ENCODE data around the gene GGTA1. TPM values are rescaled to one million over a fixed set of nuclear protein-coding genes. Genes with fewer than 3 reads are reported as not detected.

GGTA1 gene
- total RNA-seq, 1 donor from 2014 or later = 2.6 TPM

DNA sequence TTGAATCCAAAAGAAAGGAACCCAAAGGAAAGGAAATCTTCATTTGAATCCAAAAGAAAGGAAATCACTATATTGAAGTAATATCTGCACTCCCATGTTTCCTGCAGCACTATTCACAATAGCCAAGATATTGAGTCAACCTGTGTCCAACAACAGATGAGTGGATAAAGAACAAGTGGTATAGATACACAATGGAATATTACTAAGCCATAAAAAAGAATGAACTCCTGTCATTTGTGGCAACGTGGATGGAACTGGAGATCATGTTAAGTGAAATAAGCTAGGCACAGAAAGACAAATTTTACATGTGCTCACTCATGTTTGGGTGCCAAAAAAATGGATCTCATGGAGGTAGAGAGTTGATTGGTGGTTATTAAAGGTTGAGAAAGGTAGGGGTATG is 71.7 kb downstream of the GGTA1 start:
- Histone ChIP-seq H3K27me3 (no peaks in the 10 kb centered on the region), H3K27ac (no peak overlapping the region), H3K36me3 (no peaks in the 10 kb centered on the region), H3K4me1 (no peaks in the 10 kb centered on the region), H3K4me3 (no peak overlapping the region), H3K9me3 (no peaks in the 10 kb centered on the region)
- TF ChIP-seq, protein P1, sequence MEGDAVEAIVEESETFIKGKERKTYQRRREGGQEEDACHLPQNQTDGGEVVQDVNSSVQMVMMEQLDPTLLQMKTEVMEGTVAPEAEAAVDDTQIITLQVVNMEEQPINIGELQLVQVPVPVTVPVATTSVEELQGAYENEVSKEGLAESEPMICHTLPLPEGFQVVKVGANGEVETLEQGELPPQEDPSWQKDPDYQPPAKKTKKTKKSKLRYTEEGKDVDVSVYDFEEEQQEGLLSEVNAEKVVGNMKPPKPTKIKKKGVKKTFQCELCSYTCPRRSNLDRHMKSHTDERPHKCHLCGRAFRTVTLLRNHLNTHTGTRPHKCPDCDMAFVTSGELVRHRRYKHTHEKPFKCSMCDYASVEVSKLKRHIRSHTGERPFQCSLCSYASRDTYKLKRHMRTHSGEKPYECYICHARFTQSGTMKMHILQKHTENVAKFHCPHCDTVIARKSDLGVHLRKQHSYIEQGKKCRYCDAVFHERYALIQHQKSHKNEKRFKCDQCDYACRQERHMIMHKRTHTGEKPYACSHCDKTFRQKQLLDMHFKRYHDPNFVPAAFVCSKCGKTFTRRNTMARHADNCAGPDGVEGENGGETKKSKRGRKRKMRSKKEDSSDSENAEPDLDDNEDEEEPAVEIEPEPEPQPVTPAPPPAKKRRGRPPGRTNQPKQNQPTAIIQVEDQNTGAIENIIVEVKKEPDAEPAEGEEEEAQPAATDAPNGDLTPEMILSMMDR (IDR thresholded peaks at IDR 0.05) = no peak
- intact Hi-C loops (cut with DNase I) = no loop called here
- no peak for DNase-seq (ENCODE audit: low spot score in 2 of 2)

DNA sequence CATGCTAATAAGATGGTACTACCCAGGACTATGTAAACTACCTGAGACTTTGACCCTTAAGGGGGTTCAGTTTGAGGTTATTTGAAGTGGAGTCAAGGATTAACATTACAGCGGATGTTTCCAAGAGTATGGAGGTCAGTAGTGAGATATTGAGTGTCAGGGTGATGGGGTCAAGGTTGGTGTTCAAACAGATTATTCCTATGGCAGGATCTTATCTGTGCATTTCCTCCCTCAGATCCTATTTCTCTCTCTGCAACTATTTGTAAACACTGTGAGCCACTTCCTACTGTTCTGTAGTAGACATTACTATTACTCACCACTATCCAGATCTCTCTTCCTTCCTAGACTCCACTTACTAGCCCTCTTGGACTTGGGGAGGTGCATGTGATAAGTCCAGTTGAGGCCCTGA is 75.6 kb downstream of the GGTA1 start:
- TF ChIP-seq, protein P1 (IDR thresholded peaks at IDR 0.05) = no peak
- H3K27ac ChIP-seq = no peak overlapping the region
- H3K4me3 ChIP-seq = no peak overlapping the region
- no peak for DNase-seq (ENCODE audit: low spot score in 2 of 2)
- no peaks in the 10 kb centered on the region for H3K9me3 ChIP-seq
- intact Hi-C loops (cut with DNase I) = no loop called here
- H3K27me3 ChIP-seq = no peaks in the 10 kb centered on the region
- H3K4me1 ChIP-seq = no peaks in the 10 kb centered on the region
- no peaks in the 10 kb centered on the region for H3K36me3 ChIP-seq

DNA sequence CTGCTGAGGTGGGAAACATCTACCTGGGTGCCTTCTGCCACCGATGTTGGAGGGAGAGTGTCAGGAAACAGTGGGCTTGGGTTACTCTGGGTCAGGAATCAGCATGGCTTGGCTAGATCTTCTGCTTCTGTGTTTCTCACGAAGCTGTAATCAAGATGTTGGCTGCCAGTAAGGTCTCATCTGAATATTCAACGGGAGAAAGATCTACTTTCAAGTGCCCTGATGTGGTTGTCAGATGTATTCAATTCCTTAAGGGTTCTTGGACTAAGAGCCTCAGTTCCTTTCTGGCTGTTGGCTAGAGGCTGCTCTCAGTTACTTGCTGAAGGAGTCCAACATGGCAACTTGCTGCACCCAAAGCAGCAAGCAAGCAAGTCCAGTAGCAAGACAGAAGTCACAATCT is 87.7 kb downstream of the GGTA1 start:
- H3K4me1 ChIP-seq = no peaks in the 10 kb centered on the region
- H3K9me3 ChIP-seq = no peaks in the 10 kb centered on the region
- DNase-seq (ENCODE audit: low spot score in 2 of 2) = no peak
- H3K27me3 ChIP-seq = no peaks in the 10 kb centered on the region
- TF ChIP-seq, protein P1 (IDR thresholded peaks at IDR 0.05) = no peak
- H3K36me3 ChIP-seq = no peaks in the 10 kb centered on the region
- H3K27ac ChIP-seq = no peak overlapping the region
- H3K4me3 ChIP-seq = no peak overlapping the region
- intact Hi-C loops (cut with DNase I) = no loop called here

GRCh38 chr9:121405899-121406298 is 93.7 kb downstream of the GGTA1 start:
- H3K4me3 ChIP-seq = no peak overlapping the region
- no peak overlapping the region for H3K27ac ChIP-seq
- TF ChIP-seq, protein P1 (IDR thresholded peaks at IDR 0.05) = no peak
- intact Hi-C loops (cut with DNase I) = loop anchor here (10.0 kb wide), 1 partner anchor 421 kb away; no protein-coding TSS in a partner anchor
- no peaks in the 10 kb centered on the region for H3K36me3 ChIP-seq
- DNase-seq (ENCODE audit: low spot score in 2 of 2) = no peak
- no peaks in the 10 kb centered on the region for H3K9me3 ChIP-seq
- no peaks in the 10 kb centered on the region for H3K27me3 ChIP-seq
- no peaks in the 10 kb centered on the region for H3K4me1 ChIP-seq

Other genes with a start within 250 kb of the GGTA1 start
- 3,012 TPM for gene GSN, start 231.7 kb downstream of the GGTA1 start, total RNA-seq
- 306 TPM for gene STOM, start 129.6 kb downstream of the GGTA1 start, total RNA-seq
- gene DAB2IP, start 151.8 kb upstream of the GGTA1 start, total RNA-seq = 71.6 TPM